Fibroblast of pulmonary artery (primary cell): ENCODE data around the gene CCDC80.

Source experiments
- DNase-seq: peaks from one replicate; pipeline ENCODE4 v3.0.0-alpha.2; 2010; ENCODE audit warnings: low read depth
- H3K4me3 ChIP-seq: replicated peaks from 2 replicates; pipeline ENCODE4 v1.5.1; 2011; ENCODE audit warnings: low read depth, mild to moderate bottlenecking, control low read depth, low read length, moderate library complexity
- TF ChIP-seq, protein P1 (sequence below): IDR thresholded peaks from 2 replicates; pipeline ENCODE4 v1.5.1; 2011; ENCODE audit warnings: mild to moderate bottlenecking, control low read depth, low read length, inconsistent platforms; ENCODE audit errors: missing control alignments

CCDC80 gene

DNA sequence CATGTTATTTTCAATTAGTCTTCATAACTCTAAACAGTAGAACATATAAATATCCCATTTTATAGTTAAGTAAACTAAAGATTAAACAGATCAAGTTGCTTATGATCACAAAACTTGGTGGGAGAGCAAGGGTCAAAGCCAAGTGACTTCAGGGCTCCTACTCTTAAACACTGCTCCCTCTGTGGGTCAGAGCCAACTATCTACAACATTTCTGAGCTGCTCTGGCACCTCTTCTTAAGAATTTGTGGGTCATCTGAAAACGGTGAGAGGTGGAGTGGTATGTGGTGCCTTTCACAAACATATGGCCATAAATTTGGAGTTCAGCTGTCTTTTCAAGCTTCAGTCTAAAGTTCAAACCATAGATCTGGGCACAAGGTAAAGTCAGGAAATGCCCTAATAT is 90.1 kb downstream of the CCDC80 start:
- no peak overlapping the region for H3K4me3 ChIP-seq
- DNase-seq = no peak
- TF ChIP-seq, protein P1, sequence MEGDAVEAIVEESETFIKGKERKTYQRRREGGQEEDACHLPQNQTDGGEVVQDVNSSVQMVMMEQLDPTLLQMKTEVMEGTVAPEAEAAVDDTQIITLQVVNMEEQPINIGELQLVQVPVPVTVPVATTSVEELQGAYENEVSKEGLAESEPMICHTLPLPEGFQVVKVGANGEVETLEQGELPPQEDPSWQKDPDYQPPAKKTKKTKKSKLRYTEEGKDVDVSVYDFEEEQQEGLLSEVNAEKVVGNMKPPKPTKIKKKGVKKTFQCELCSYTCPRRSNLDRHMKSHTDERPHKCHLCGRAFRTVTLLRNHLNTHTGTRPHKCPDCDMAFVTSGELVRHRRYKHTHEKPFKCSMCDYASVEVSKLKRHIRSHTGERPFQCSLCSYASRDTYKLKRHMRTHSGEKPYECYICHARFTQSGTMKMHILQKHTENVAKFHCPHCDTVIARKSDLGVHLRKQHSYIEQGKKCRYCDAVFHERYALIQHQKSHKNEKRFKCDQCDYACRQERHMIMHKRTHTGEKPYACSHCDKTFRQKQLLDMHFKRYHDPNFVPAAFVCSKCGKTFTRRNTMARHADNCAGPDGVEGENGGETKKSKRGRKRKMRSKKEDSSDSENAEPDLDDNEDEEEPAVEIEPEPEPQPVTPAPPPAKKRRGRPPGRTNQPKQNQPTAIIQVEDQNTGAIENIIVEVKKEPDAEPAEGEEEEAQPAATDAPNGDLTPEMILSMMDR = no peak
